Measurements from ENCODE around the gene ADAMTS6. TPM values are rescaled to one million over a fixed set of nuclear protein-coding genes. Genes with fewer than 3 reads are reported as not detected.

ADAMTS6 gene
- total RNA-seq, 4 donors from 2014 or later, result 4.9 to 40.0 (median 7.3) TPM

DNA sequence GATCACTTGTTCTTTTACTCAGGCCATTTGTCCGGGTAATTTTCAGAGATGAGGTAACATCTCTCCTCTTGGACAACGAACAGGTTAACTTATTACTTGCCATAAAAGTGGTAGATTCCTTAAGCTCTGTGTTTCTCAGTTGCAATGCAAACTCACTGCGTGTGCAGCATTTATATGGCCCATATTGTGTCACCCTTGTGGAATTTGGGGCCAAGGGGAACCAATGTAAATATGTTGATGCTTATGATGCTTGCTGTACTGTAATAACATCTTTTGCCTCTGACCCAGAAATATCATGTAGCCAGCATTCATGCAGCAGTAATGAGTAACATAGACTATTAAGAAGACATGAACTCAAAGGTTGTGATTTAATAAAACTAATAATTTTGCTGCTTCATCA lies 175.8 kb downstream of the ADAMTS6 start:
- Histone ChIP-seq H3K4me3 (no peak overlapping the region), H3K27ac (no peak overlapping the region), H3K27me3 (no peaks in the 10 kb centered on the region), H3K9me3 (no peaks in the 10 kb centered on the region), H3K4me1 (no peaks in the 10 kb centered on the region), H3K36me3 (no peaks in the 10 kb centered on the region)
- TF ChIP-seq, protein P1, sequence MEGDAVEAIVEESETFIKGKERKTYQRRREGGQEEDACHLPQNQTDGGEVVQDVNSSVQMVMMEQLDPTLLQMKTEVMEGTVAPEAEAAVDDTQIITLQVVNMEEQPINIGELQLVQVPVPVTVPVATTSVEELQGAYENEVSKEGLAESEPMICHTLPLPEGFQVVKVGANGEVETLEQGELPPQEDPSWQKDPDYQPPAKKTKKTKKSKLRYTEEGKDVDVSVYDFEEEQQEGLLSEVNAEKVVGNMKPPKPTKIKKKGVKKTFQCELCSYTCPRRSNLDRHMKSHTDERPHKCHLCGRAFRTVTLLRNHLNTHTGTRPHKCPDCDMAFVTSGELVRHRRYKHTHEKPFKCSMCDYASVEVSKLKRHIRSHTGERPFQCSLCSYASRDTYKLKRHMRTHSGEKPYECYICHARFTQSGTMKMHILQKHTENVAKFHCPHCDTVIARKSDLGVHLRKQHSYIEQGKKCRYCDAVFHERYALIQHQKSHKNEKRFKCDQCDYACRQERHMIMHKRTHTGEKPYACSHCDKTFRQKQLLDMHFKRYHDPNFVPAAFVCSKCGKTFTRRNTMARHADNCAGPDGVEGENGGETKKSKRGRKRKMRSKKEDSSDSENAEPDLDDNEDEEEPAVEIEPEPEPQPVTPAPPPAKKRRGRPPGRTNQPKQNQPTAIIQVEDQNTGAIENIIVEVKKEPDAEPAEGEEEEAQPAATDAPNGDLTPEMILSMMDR (IDR thresholded peaks at IDR 0.05), result no peak
- no peak for TF ChIP-seq POLR2A (IDR thresholded peaks at IDR 0.05)
- intact Hi-C loops (cut with DNase I; ENCODE audit: low total_unique reads), result no loop called here
- no peak for DNase-seq

DNA sequence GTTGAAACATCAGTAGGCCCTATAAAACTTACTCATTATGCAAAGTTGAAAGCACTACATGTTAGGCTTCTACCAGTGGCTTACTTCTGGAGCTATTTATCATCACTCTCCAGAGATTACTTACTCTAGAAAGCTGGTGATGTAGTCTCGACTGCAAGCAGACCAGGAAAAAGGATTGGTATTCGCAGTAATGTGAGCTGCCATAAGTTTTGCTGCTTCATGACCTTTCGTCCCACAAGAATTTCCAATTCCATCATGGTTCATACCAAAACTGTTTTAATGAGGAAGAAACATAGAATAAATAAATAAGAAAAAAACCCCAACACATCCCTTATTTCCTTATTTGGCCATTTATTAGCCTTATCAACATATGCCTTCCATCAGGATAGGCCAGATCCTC lies 181.9 kb downstream of the ADAMTS6 start:
- no peaks in the 10 kb centered on the region for H3K27me3 ChIP-seq
- no peak overlapping the region for H3K27ac ChIP-seq
- peaks cover 0 to 1% of the 10 kb centered on the region in 2 donors for H3K36me3 ChIP-seq
- intact Hi-C loops (cut with DNase I; ENCODE audit: low total_unique reads), result no loop called here
- no peaks in the 10 kb centered on the region for H3K9me3 ChIP-seq
- H3K4me1 ChIP-seq, result no peaks in the 10 kb centered on the region
- H3K4me3 ChIP-seq, result no peak overlapping the region
- TF ChIP-seq, protein P1 (IDR thresholded peaks at IDR 0.05), result no peak
- TF ChIP-seq POLR2A (IDR thresholded peaks at IDR 0.05), result no peak
- DNase-seq, result no peak

DNA sequence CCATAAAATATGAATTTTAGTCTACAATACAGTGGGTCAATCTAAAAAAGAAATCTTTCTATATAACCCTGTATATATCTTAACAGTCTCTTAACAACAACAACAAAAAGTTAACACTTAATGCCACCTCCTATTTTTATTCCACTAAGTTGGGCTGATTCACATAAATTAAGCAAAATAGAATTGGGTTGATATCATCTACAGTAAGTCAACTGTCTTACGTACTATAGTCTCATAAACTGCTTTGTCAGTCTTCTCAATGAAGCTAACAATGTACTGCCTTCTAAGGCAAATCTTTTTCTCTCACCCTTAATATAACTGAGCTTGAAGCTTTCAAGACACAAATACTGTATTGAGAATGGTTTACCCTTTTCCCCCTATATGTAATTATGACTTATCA lies 185.7 kb downstream of the ADAMTS6 start:
- Histone ChIP-seq H3K4me1 (no peaks in the 10 kb centered on the region), H3K36me3 (peaks cover 0 to 1% of the 10 kb centered on the region in 2 donors), H3K27me3 (no peaks in the 10 kb centered on the region), H3K4me3 (no peak overlapping the region), H3K27ac (no peak overlapping the region), H3K9me3 (no peaks in the 10 kb centered on the region)
- no peak for DNase-seq
- intact Hi-C loops (cut with DNase I; ENCODE audit: low total_unique reads), result no loop called here
- TF ChIP-seq, protein P1 (IDR thresholded peaks at IDR 0.05), result no peak
- TF ChIP-seq POLR2A (IDR thresholded peaks at IDR 0.05), result no peak

DNA sequence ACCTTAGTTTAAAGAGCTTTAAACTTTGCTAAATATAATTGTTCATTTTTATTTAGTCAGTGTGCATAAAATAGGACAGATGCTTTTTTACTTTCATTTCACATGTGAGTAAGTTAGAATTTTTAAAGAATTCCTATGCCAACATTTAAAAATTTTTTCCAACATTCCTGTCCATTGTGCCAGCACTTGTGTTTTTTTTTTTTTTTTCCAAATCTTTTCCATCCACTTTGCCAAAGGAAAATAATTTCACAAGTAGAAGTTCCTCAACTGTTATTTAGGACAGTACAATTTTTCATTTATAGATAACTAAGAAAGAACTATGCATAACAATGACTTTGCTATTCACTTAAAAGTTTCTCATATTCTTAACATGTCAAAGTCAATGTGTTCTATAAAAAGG lies 189.5 kb downstream of the ADAMTS6 start:
- Histone ChIP-seq H3K9me3 (no peaks in the 10 kb centered on the region), H3K36me3 (no peaks in the 10 kb centered on the region), H3K27me3 (no peaks in the 10 kb centered on the region), H3K4me3 (no peak overlapping the region), H3K4me1 (no peaks in the 10 kb centered on the region), H3K27ac (no peak overlapping the region)
- TF ChIP-seq POLR2A (IDR thresholded peaks at IDR 0.05), result no peak
- TF ChIP-seq, protein P1 (IDR thresholded peaks at IDR 0.05), result no peak
- intact Hi-C loops (cut with DNase I; ENCODE audit: low total_unique reads), result no loop called here
- DNase-seq, result no peak

DNA sequence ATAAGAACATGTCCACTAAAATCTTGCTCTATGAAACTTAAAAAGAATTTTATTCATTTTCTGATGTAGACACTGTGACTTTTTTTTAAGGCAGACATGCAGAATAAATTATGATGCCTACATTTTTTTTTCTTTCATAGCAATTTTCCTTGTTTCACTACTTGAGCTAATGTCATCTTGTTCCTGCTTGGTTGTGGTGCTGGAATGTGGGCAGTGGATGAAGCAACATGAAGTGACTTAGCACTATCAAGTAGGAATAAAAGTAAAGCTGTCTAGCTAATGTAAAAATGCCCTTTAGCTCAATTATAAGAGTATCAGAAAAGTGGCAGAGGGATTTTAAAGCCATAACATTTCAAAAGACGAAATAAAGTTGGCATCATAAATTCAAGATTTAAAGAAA lies 191.0 kb downstream of the ADAMTS6 start:
- Histone ChIP-seq H3K9me3 (no peaks in the 10 kb centered on the region), H3K4me1 (no peaks in the 10 kb centered on the region), H3K4me3 (no peak overlapping the region), H3K36me3 (no peaks in the 10 kb centered on the region), H3K27me3 (no peaks in the 10 kb centered on the region), H3K27ac (no peak overlapping the region)
- DNase-seq, result no peak
- intact Hi-C loops (cut with DNase I; ENCODE audit: low total_unique reads), result no loop called here
- TF ChIP-seq, protein P1 (IDR thresholded peaks at IDR 0.05), result no peak

All from uterus (tissue), 4 donors.